Vagina (tissue), 2 donors: Measurements from ENCODE around the gene ETV5. TPM values are rescaled to one million over a fixed set of nuclear protein-coding genes. Genes with fewer than 3 reads are reported as not detected.

Source experiments
- DNase-seq, 2 donors: peaks; one replicate each; pipeline ENCODE4 v3.0.0-alpha.2; 2017; ENCODE audit errors: extremely low spot score in 2 of 2
- H3K27ac ChIP-seq: fragments of 200-600 bp; sonication (generic); one replicate; pipeline ENCODE4 v1.5.1; 2019
- H3K27me3 ChIP-seq: fragments of 200-600 bp; sonication (generic); one replicate; pipeline ENCODE4 v1.5.1; 2019
- H3K36me3 ChIP-seq, 2 donors: fragments of 200-600 bp; sonication (generic); one replicate each; pipeline ENCODE4 v1.5.1; 2017 to 2019
- H3K4me1 ChIP-seq: fragments of 200-600 bp; sonication (generic); one replicate; pipeline ENCODE4 v1.5.1; 2019
- H3K4me3 ChIP-seq, 2 donors: fragments of 200-600 bp; sonication (generic); 1 replicate in 1 of 2; 2 replicates in 1 of 2; pipeline ENCODE4 v1.5.1; 2016 to 2019
- H3K9me3 ChIP-seq: fragments of 200-600 bp; sonication (generic); one replicate; pipeline ENCODE4 v1.5.1; 2019
- CTCF ChIP-seq, 3 experiments: fragments of 450-650 bp in 2 of 3; fragments of 200-600 bp in 1 of 3; sonication (generic) in 1 of 3; IDR thresholded peaks; one replicate each; pipeline ENCODE4 v1.5.1; 2017 to 2019; ENCODE audit warnings: antibody characterized with exemption in 3 of 3, mild to moderate bottlenecking in 2 of 3, moderate library complexity in 2 of 3
- POLR2A ChIP-seq, 2 donors: fragments of 450-650 bp; IDR thresholded peaks; one replicate each; pipeline ENCODE4 v1.6.1; 2017; ENCODE audit warnings: antibody characterized with exemption in 2 of 2, mild to moderate bottlenecking in 2 of 2, moderate library complexity in 2 of 2
- POLR2AphosphoS5 ChIP-seq, 2 donors: sonication (generic); formaldehyde crosslinking; IDR thresholded peaks; one replicate each; pipeline ENCODE4 v1.9.0; 2017; ENCODE audit warnings: antibody characterized with exemption in 2 of 2, mild to moderate bottlenecking in 2 of 2, low read depth in 1 of 2; ENCODE audit not compliant: insufficient read depth in 1 of 2
- intact Hi-C: fragments of 100-400 bp; cut with DNase I; formaldehyde crosslinking; loops from one replicate; pipeline ENCODE4 v1.15.1; 2023
- total RNA-seq: library from RNA; depleted of rRNA; stranded (reverse); fragments of >200 nt; gene quantifications from one replicate; pipeline ENCODE4 v1.2.3, GENCODE V29; 2016

The ETV5 gene
- total RNA-seq, 1 donor from 2014 or later, result 18.4 TPM

GRCh38 chr3:186115239-186115996, 6.5 kb upstream of the ETV5 start:
- H3K4me1 ChIP-seq, result peaks cover 4% of the 10 kb centered on the region
- DNase-seq, result no peak
- no peaks in the 10 kb centered on the region for H3K27me3 ChIP-seq
- no peak overlapping the region for H3K4me3 ChIP-seq
- TF ChIP-seq POLR2A (IDR thresholded peaks at IDR 0.05), result no peak
- no peak for TF ChIP-seq POLR2AphosphoS5 (IDR thresholded peaks at IDR 0.05; ENCODE audit: insufficient read depth in 1 of 2, low read depth in 1 of 2)
- TF ChIP-seq CTCF (IDR thresholded peaks at IDR 0.05), result no peak
- H3K36me3 ChIP-seq, result no peaks in the 10 kb centered on the region
- no peaks in the 10 kb centered on the region for H3K9me3 ChIP-seq
- H3K27ac ChIP-seq, result no peak overlapping the region
- intact Hi-C loops, result no loop called here

- no peak overlapping the region for H3K27ac ChIP-seq
- H3K27me3 ChIP-seq, result no peaks in the 10 kb centered on the region
- peaks cover 29% of the 10 kb centered on the region for H3K4me1 ChIP-seq
- H3K4me3 ChIP-seq, result no peak overlapping the region
- intact Hi-C loops, result no loop called here
- H3K36me3 ChIP-seq, result no peaks in the 10 kb centered on the region
- no peaks in the 10 kb centered on the region for H3K9me3 ChIP-seq
- DNase-seq, result no peak
- no peak for TF ChIP-seq POLR2A (IDR thresholded peaks at IDR 0.05)
- no peak for TF ChIP-seq CTCF (IDR thresholded peaks at IDR 0.05)
- TF ChIP-seq POLR2AphosphoS5 (IDR thresholded peaks at IDR 0.05; ENCODE audit: insufficient read depth in 1 of 2, low read depth in 1 of 2), result no peak
These were observed 2.4 kb upstream of the ETV5 start for GRCh38 chr3:186110975-186111974.

GRCh38 chr3:186109897-186110803, 1.3 kb upstream of the ETV5 start:
- H3K27me3 ChIP-seq, result no peaks in the 10 kb centered on the region

More at GRCh38 chr3:186109897-186110803, 1.3 kb upstream of the ETV5 start:
- Histone ChIP-seq H3K4me1 (peaks cover 29% of the 10 kb centered on the region), H3K36me3 (no peaks in the 10 kb centered on the region), H3K27ac (peak overlapping the region; percentile 71), H3K4me3 (peak overlapping the region; percentile 63 to 65), H3K9me3 (no peaks in the 10 kb centered on the region)
- DNase-seq, result peak in 1 of 2 donors; percentile 92
- TF ChIP-seq POLR2AphosphoS5 (IDR thresholded peaks at IDR 0.05; ENCODE audit: insufficient read depth in 1 of 2, low read depth in 1 of 2) (no peak), CTCF (IDR thresholded peaks at IDR 0.05) (no peak), POLR2A (IDR thresholded peaks at IDR 0.05) (no peak)
- intact Hi-C loops, result loop anchor here (10.0 kb wide), 1 partner anchor 455 kb away; the partner anchor contains the start of gene TBCCD1
